Spleen (tissue), 7 donors: ENCODE measurements around the gene DOK5.

Experiments used
- CTCF ChIP-seq, 11 experiments: fragments of 200-600 bp in 7 of 11; fragments of 450-650 bp in 4 of 11; sonication (generic) in 4 of 11; IDR thresholded peaks in 8 of 11; conservative IDR thresholded peaks in 3 of 11; 1 replicate in 7 of 11; 2 replicates in 4 of 11; pipeline versions ENCODE4 v1.4.0 to v1.8.0; 2016 to 2021; ENCODE audit warnings: antibody characterized with exemption in 11 of 11, inconsistent platforms in 4 of 11, mild to moderate bottlenecking in 1 of 11
- POLR2A ChIP-seq, 3 donors: fragments of 450-650 bp; IDR thresholded peaks; one replicate each; pipeline ENCODE4 v1.5.1; 2017; ENCODE audit warnings: antibody characterized with exemption in 3 of 3, mild to moderate bottlenecking in 1 of 3
- POLR2AphosphoS5 ChIP-seq, 3 donors: sonication (generic); formaldehyde crosslinking; IDR thresholded peaks; one replicate each; pipeline ENCODE4 v1.5.1; 2017; ENCODE audit warnings: antibody characterized with exemption in 3 of 3
- donor health status: DM: no; HTN: no; CAD: no; lungs with moderate emphysema.
- donor health status: DM: no; HTN: no; CAD: no.
- donor health status: DM: no; HTN: no; CAD: no.

GRCh38 chr20:54680439-54680838 is 205.0 kb downstream of the DOK5 start:
- no peak for TF ChIP-seq POLR2A (IDR thresholded peaks at IDR 0.05)
- TF ChIP-seq POLR2AphosphoS5 (IDR thresholded peaks at IDR 0.05), result no peak
- no peak for TF ChIP-seq CTCF (IDR thresholded peaks at IDR 0.05 in 8 of 11, conservative IDR thresholded peaks at IDR 0.05 in 3 of 11)
